ENCODE measurements around the gene NF1.
"Not testable (repeated sequence)": the region's sequence is repeated elsewhere in the genome, so short reads cannot be mapped to it uniquely, and the experiment has no call there.

NF1 gene

GRCh38 chr17:31079731-31080130, 15.0 kb upstream of the NF1 start:
- DNase-seq: no peak

GRCh38 chr17:31085563-31085962, 9.2 kb upstream of the NF1 start:
- DNase-seq: no peak

GRCh38 chr17:31089471-31089870, 5.3 kb upstream of the NF1 start:
- DNase-seq: no peak

- not testable (repeated sequence) for DNase-seq
Measured at GRCh38 chr17:31090650-31091049, 4.1 kb upstream of the NF1 start.

- no peak for DNase-seq
Measured at GRCh38 chr17:31092475-31093064, 2.2 kb upstream of the NF1 start.

GRCh38 chr17:31093866-31094599, 744 bp upstream of the NF1 start:
- no peak for DNase-seq

GRCh38 chr17:31095236-31096105, 694 bp downstream of the NF1 start:
- DNase-seq: no peak

- DNase-seq: no peak
Measured at GRCh38 chr17:31096106-31096436, 1.3 kb downstream of the NF1 start.

- DNase-seq: no peak
Measured at GRCh38 chr17:31099016-31099415, 4.2 kb downstream of the NF1 start.

GRCh38 chr17:31100840-31101459, 6.2 kb downstream of the NF1 start:
- no peak for DNase-seq

- no peak for DNase-seq
Measured at GRCh38 chr17:31101943-31102342, 7.2 kb downstream of the NF1 start.

- DNase-seq: no peak
Measured at GRCh38 chr17:31105991-31106390, 11.2 kb downstream of the NF1 start.

- DNase-seq: no peak
Measured at GRCh38 chr17:31111183-31111582, 16.4 kb downstream of the NF1 start.

- DNase-seq: no peak
Measured at GRCh38 chr17:31112001-31112661, 17.4 kb downstream of the NF1 start.

- not testable (repeated sequence) for DNase-seq
Measured at GRCh38 chr17:31113368-31113767, 18.6 kb downstream of the NF1 start.

- DNase-seq: no peak
Measured at GRCh38 chr17:31113939-31114338, 19.2 kb downstream of the NF1 start.

- no peak for DNase-seq
Measured at GRCh38 chr17:31114956-31115555, 20.3 kb downstream of the NF1 start.

GRCh38 chr17:31116167-31116566, 21.4 kb downstream of the NF1 start:
- no peak for DNase-seq

- DNase-seq: no peak
Measured at GRCh38 chr17:31122746-31123145, 28.0 kb downstream of the NF1 start.

GRCh38 chr17:31126318-31126717, 31.5 kb downstream of the NF1 start:
- no peak for DNase-seq

GRCh38 chr17:31128241-31128640, 33.5 kb downstream of the NF1 start:
- DNase-seq: no peak
